Measurements from ENCODE around the gene PAK4. TPM values are rescaled to one million over a fixed set of nuclear protein-coding genes. Genes with fewer than 3 reads are reported as not detected.

The PAK4 gene
- total RNA-seq, 5 donors from 2014 or later (not counting 1 experiment from before 2014, with no cell fraction given) = 8.6 to 16.8 (median 12.9) TPM

GRCh38 chr19:39158646-39159260 lies 33.2 kb downstream of the PAK4 start:
- H3K36me3 Mint-ChIP-seq = peaks cover 4% of the 10 kb centered on the region

GRCh38 chr19:39160523-39160861 lies 34.9 kb downstream of the PAK4 start:
- Histone ChIP-seq H3K36me3 (ENCODE audit: control insufficient read depth in 2 of 2, extremely low read depth in 1 of 2, insufficient read depth in 1 of 2, low read length in 1 of 2) (peaks cover 0 to 4% of the 10 kb centered on the region in 2 donors), H3K4me3 (ENCODE audit: control insufficient read depth in 1 of 2, extremely low read depth in 1 of 2, low read length in 1 of 2) (no peak overlapping the region), H3K4me1 (ENCODE audit: control insufficient read depth in 1 of 2, extremely low read depth in 1 of 2, insufficient read depth in 2 of 2, low read length in 2 of 2) (peaks cover 0 to 16% of the 10 kb centered on the region in 2 experiments), H3K27me3 (replicated peaks in 1 of 2; ENCODE audit: control insufficient read depth in 2 of 2, extremely low read depth in 1 of 2, insufficient read depth in 2 of 2, low read length in 1 of 2) (no peaks in the 10 kb centered on the region), H3K9me3 (no peaks in the 10 kb centered on the region), H3K27ac (ENCODE audit: low read length) (no peak overlapping the region)
- no peak for DNase-seq
- ATAC-seq (replicated peaks in 1 of 4) = no peak
- Mint-ChIP-seq H3K27me3 (no peaks in the 10 kb centered on the region), H3K36me3 (peaks cover 4% of the 10 kb centered on the region), H3K4me1 (peaks cover 19 to 26% (median 20%) of the 10 kb centered on the region in 3 donors), H3K4me3 (no peak overlapping the region), H3K27ac (no peak overlapping the region), H3K9me3 (no peaks in the 10 kb centered on the region)
- ChIA-PET CTCF (no interaction called here), POLR2A (no interaction called here)
- 76% methylated on average over 7 of the region's 8 CpGs for WGBS (ENCODE audit: insufficient coverage)

More at GRCh38 chr19:39158646-39159260, 33.2 kb downstream of the PAK4 start:
- Mint-ChIP-seq H3K9me3 (no peaks in the 10 kb centered on the region), H3K27ac (no peak overlapping the region), H3K27me3 (no peaks in the 10 kb centered on the region), H3K4me3 (no peak overlapping the region), H3K4me1 (peaks cover 30 to 33% (median 33%) of the 10 kb centered on the region in 3 donors)
- Histone ChIP-seq H3K27ac (ENCODE audit: low read length) (no peak overlapping the region), H3K36me3 (ENCODE audit: control insufficient read depth in 2 of 2, extremely low read depth in 1 of 2, insufficient read depth in 1 of 2, low read length in 1 of 2) (peaks cover 0 to 4% of the 10 kb centered on the region in 2 donors), H3K27me3 (replicated peaks in 1 of 2; ENCODE audit: control insufficient read depth in 2 of 2, extremely low read depth in 1 of 2, insufficient read depth in 2 of 2, low read length in 1 of 2) (no peaks in the 10 kb centered on the region), H3K4me1 (ENCODE audit: control insufficient read depth in 1 of 2, extremely low read depth in 1 of 2, insufficient read depth in 2 of 2, low read length in 2 of 2) (peaks cover 2 to 20% of the 10 kb centered on the region in 2 experiments), H3K4me3 (ENCODE audit: control insufficient read depth in 1 of 2, extremely low read depth in 1 of 2, low read length in 1 of 2) (no peak overlapping the region), H3K9me3 (no peaks in the 10 kb centered on the region)
- ChIA-PET POLR2A (no interaction called here), CTCF (no interaction called here)
- 96% methylated on average over 10 of the region's 12 CpGs for WGBS (ENCODE audit: insufficient coverage)
- ATAC-seq (replicated peaks in 1 of 4) (no peak), DNase-seq (no peak)

- ChIA-PET CTCF (no interaction called here), POLR2A (no interaction called here)
- no peak for DNase-seq
- Histone ChIP-seq H3K4me1 (ENCODE audit: control insufficient read depth in 1 of 2, extremely low read depth in 1 of 2, insufficient read depth in 2 of 2, low read length in 2 of 2) (peaks cover 0 to 10% of the 10 kb centered on the region in 2 experiments), H3K9me3 (no peaks in the 10 kb centered on the region), H3K36me3 (ENCODE audit: control insufficient read depth in 2 of 2, extremely low read depth in 1 of 2, insufficient read depth in 1 of 2, low read length in 1 of 2) (peaks cover 0 to 4% of the 10 kb centered on the region in 2 donors), H3K27ac (ENCODE audit: low read length) (no peak overlapping the region), H3K27me3 (replicated peaks in 1 of 2; ENCODE audit: control insufficient read depth in 2 of 2, extremely low read depth in 1 of 2, insufficient read depth in 2 of 2, low read length in 1 of 2) (no peaks in the 10 kb centered on the region), H3K4me3 (ENCODE audit: control insufficient read depth in 1 of 2, extremely low read depth in 1 of 2, low read length in 1 of 2) (no peak overlapping the region)
- WGBS (ENCODE audit: insufficient coverage) = 88% methylated on average over 17 of the region's 21 CpGs
- ATAC-seq (replicated peaks in 1 of 4) = no peak
- peaks cover 4% of the 10 kb centered on the region for H3K36me3 Mint-ChIP-seq
- no peaks in the 10 kb centered on the region for H3K9me3 Mint-ChIP-seq
- no peak overlapping the region for H3K27ac Mint-ChIP-seq
- no peak overlapping the region for H3K4me3 Mint-ChIP-seq
- H3K4me1 Mint-ChIP-seq = peaks cover 15 to 23% (median 20%) of the 10 kb centered on the region in 3 donors
- H3K27me3 Mint-ChIP-seq = no peaks in the 10 kb centered on the region
These were observed 35.5 kb downstream of the PAK4 start for GRCh38 chr19:39160889-39161672.

GRCh38 chr19:39162441-39163043 lies 37.0 kb downstream of the PAK4 start:
- no peak for ATAC-seq (replicated peaks in 1 of 4)
- POLR2A ChIA-PET = no interaction called here

GRCh38 chr19:39163621-39164020 lies 38.0 kb downstream of the PAK4 start:
- H3K27me3 Mint-ChIP-seq = no peaks in the 10 kb centered on the region
- ATAC-seq (replicated peaks in 1 of 4) = no peak
- Histone ChIP-seq H3K27ac (ENCODE audit: low read length) (no peak overlapping the region), H3K9me3 (no peaks in the 10 kb centered on the region), H3K4me1 (ENCODE audit: control insufficient read depth in 1 of 2, extremely low read depth in 1 of 2, insufficient read depth in 2 of 2, low read length in 2 of 2) (no peaks in the 10 kb centered on the region), H3K36me3 (ENCODE audit: control insufficient read depth in 2 of 2, extremely low read depth in 1 of 2, insufficient read depth in 1 of 2, low read length in 1 of 2) (peaks cover 0 to 4% of the 10 kb centered on the region in 2 donors), H3K27me3 (replicated peaks in 1 of 2; ENCODE audit: control insufficient read depth in 2 of 2, extremely low read depth in 1 of 2, insufficient read depth in 2 of 2, low read length in 1 of 2) (no peaks in the 10 kb centered on the region), H3K4me3 (ENCODE audit: control insufficient read depth in 1 of 2, extremely low read depth in 1 of 2, low read length in 1 of 2) (no peak overlapping the region)
- H3K36me3 Mint-ChIP-seq = peaks cover 6% of the 10 kb centered on the region
- WGBS (ENCODE audit: insufficient coverage) = 91% methylated on average over 7 of the region's 9 CpGs
- POLR2A ChIA-PET = no interaction called here
- no peaks in the 10 kb centered on the region for H3K9me3 Mint-ChIP-seq
- CTCF ChIA-PET = interaction anchor here in 1 of 2 donors (0.6 kb wide), 1 partner anchor 13 kb away, joined by 3 read pairs; no protein-coding TSS in a partner anchor
- no peak overlapping the region for H3K4me3 Mint-ChIP-seq
- no peak for DNase-seq
- peaks cover 6 to 14% (median 12%) of the 10 kb centered on the region in 3 donors for H3K4me1 Mint-ChIP-seq
- no peak overlapping the region for H3K27ac Mint-ChIP-seq

More at GRCh38 chr19:39162441-39163043, 37.0 kb downstream of the PAK4 start:
- Histone ChIP-seq H3K36me3 (ENCODE audit: control insufficient read depth in 2 of 2, extremely low read depth in 1 of 2, insufficient read depth in 1 of 2, low read length in 1 of 2) (peaks cover 0 to 4% of the 10 kb centered on the region in 2 donors), H3K4me1 (ENCODE audit: control insufficient read depth in 1 of 2, extremely low read depth in 1 of 2, insufficient read depth in 2 of 2, low read length in 2 of 2) (no peaks in the 10 kb centered on the region), H3K27me3 (replicated peaks in 1 of 2; ENCODE audit: control insufficient read depth in 2 of 2, extremely low read depth in 1 of 2, insufficient read depth in 2 of 2, low read length in 1 of 2) (no peaks in the 10 kb centered on the region), H3K9me3 (no peaks in the 10 kb centered on the region), H3K27ac (ENCODE audit: low read length) (no peak overlapping the region), H3K4me3 (ENCODE audit: control insufficient read depth in 1 of 2, extremely low read depth in 1 of 2, low read length in 1 of 2) (no peak overlapping the region)
- DNase-seq = no peak
- H3K4me1 Mint-ChIP-seq = peaks cover 12 to 20% (median 17%) of the 10 kb centered on the region in 3 donors
- H3K9me3 Mint-ChIP-seq = no peaks in the 10 kb centered on the region
- 71% methylated on average over 11 of the region's 15 CpGs for WGBS (ENCODE audit: insufficient coverage)
- no peaks in the 10 kb centered on the region for H3K27me3 Mint-ChIP-seq
- H3K4me3 Mint-ChIP-seq = no peak overlapping the region
- CTCF ChIA-PET = no interaction called here
- H3K36me3 Mint-ChIP-seq = peaks cover 4% of the 10 kb centered on the region
- H3K27ac Mint-ChIP-seq = no peak overlapping the region

- DNase-seq (no peak), ATAC-seq (replicated peaks in 1 of 4) (no peak)
- peaks cover 4 to 6% of the 10 kb centered on the region in 2 donors for H3K36me3 ChIP-seq (ENCODE audit: control insufficient read depth in 2 of 2, extremely low read depth in 1 of 2, insufficient read depth in 1 of 2, low read length in 1 of 2)
- peaks cover 8% of the 10 kb centered on the region for H3K36me3 Mint-ChIP-seq
- no peak overlapping the region for H3K4me3 ChIP-seq (ENCODE audit: control insufficient read depth in 1 of 2, extremely low read depth in 1 of 2, low read length in 1 of 2)
- H3K4me3 Mint-ChIP-seq = no peak overlapping the region
- no peak overlapping the region for H3K27ac Mint-ChIP-seq
- 94% methylated on average over 5 of the region's 6 CpGs for WGBS (ENCODE audit: insufficient coverage)
- H3K27ac ChIP-seq (ENCODE audit: low read length) = no peak overlapping the region
- no peaks in the 10 kb centered on the region for H3K27me3 Mint-ChIP-seq
- H3K4me1 Mint-ChIP-seq = peaks cover 3 to 14% (median 8%) of the 10 kb centered on the region in 3 donors
- H3K4me1 ChIP-seq (ENCODE audit: control insufficient read depth in 1 of 2, extremely low read depth in 1 of 2, insufficient read depth in 2 of 2, low read length in 2 of 2) = no peaks in the 10 kb centered on the region
- H3K9me3 Mint-ChIP-seq = no peaks in the 10 kb centered on the region
- ChIA-PET CTCF (no interaction called here), POLR2A (no interaction called here)
- no peaks in the 10 kb centered on the region for H3K27me3 ChIP-seq (replicated peaks in 1 of 2; ENCODE audit: control insufficient read depth in 2 of 2, extremely low read depth in 1 of 2, insufficient read depth in 2 of 2, low read length in 1 of 2)
- no peaks in the 10 kb centered on the region for H3K9me3 ChIP-seq
These were observed 38.7 kb downstream of the PAK4 start for GRCh38 chr19:39164289-39164688.
